Calu3 (cell line): Measurements from ENCODE around the gene CD164L2. TPM values are rescaled to one million over a fixed set of nuclear protein-coding genes. Genes with fewer than 3 reads are reported as not detected.

ENCODE experiments used
- BruUV-seq: library from RNA; stranded (reverse); fragments of 400-500 nt; replicated peaks from 2 replicates; lab custom pipeline; 2021; lab: Mats Ljungman, UMichigan
- CTCF ChIA-PET: fragments of 300-600 bp; sonication (Branson Sonifier 250); formaldehyde crosslinking; loops from one replicate; lab custom pipeline; 2022; ENCODE audit warnings: antibody characterized with exemption; lab: Charles Lee
- DNase-seq: peaks from one replicate; pipeline ENCODE4 v3.0.0; 2022
- H3K27ac Mint-ChIP-seq: one replicate; pipeline ENCODE4 v1.8.0; 2022; ENCODE audit warnings: mixed read lengths; ENCODE audit not compliant: unreplicated experiment
- H3K27me3 Mint-ChIP-seq: one replicate; pipeline ENCODE4 v1.8.0; 2022; ENCODE audit warnings: mixed read lengths; ENCODE audit not compliant: unreplicated experiment
- H3K36me3 Mint-ChIP-seq: one replicate; pipeline ENCODE4 v1.8.0; 2022; ENCODE audit warnings: mild to moderate bottlenecking, moderate library complexity, mixed read lengths; ENCODE audit not compliant: insufficient read depth, unreplicated experiment
- H3K4me1 Mint-ChIP-seq: one replicate; pipeline ENCODE4 v1.8.0; 2022; ENCODE audit warnings: mild to moderate bottlenecking, low read depth, mixed read lengths; ENCODE audit not compliant: unreplicated experiment
- H3K4me3 Mint-ChIP-seq: one replicate; pipeline ENCODE4 v1.8.0; 2022; ENCODE audit warnings: mild to moderate bottlenecking, low read depth, moderate library complexity, mixed read lengths; ENCODE audit not compliant: unreplicated experiment
- H3K9me3 Mint-ChIP-seq: one replicate; pipeline ENCODE4 v1.8.0; 2022; ENCODE audit warnings: low read depth, mixed read lengths; ENCODE audit not compliant: unreplicated experiment
- intact Hi-C: fragments of 100-400 bp; cut with micrococcal nuclease; formaldehyde crosslinking; loops from one replicate; pipeline ENCODE4 v1.10.0; 2022; ENCODE audit not compliant: unreplicated experiment
- total RNA-seq: library from RNA; stranded (reverse); gene quantifications from 2 replicates; pipeline ENCODE4 v1.2.3, GENCODE V29; 2022
- TF ChIP-seq, protein P1 (sequence below): fragments of 200-600 bp; IDR thresholded peaks from one replicate; pipeline ENCODE4 v1.8.0; 2022; ENCODE audit warnings: antibody characterized with exemption; ENCODE audit not compliant: unreplicated experiment

The CD164L2 gene
- total RNA-seq, 1 experiment from 2014 or later, result not detected

DNA sequence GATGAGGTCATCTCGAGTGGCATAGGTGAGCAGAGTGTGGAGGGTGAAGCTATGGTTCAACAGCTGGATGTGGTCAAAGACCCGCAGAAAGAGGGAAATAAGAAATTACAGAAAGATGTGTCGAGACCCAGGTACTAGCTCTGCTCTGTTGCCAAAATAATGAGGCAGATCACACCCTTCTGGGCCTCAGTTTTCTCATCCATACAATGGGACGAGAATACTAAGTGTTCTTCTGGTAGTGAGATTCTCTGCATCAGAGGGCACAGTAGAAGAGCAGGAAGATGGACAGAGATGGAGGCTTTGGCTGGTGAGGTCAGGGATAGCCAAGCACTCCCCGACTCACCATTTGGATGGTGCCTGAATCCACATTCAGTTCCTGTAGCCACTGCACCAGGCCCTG lies 27.4 kb downstream of the CD164L2 start:
- Mint-ChIP-seq H3K36me3 (peaks cover 28% of the 10 kb centered on the region), H3K4me3 (no peak overlapping the region), H3K27ac (no peak overlapping the region), H3K4me1 (no peaks in the 10 kb centered on the region), H3K27me3 (no peaks in the 10 kb centered on the region), H3K9me3 (no peaks in the 10 kb centered on the region)
- intact Hi-C loops, result no loop called here
- no peak for DNase-seq
- TF ChIP-seq, protein P1, sequence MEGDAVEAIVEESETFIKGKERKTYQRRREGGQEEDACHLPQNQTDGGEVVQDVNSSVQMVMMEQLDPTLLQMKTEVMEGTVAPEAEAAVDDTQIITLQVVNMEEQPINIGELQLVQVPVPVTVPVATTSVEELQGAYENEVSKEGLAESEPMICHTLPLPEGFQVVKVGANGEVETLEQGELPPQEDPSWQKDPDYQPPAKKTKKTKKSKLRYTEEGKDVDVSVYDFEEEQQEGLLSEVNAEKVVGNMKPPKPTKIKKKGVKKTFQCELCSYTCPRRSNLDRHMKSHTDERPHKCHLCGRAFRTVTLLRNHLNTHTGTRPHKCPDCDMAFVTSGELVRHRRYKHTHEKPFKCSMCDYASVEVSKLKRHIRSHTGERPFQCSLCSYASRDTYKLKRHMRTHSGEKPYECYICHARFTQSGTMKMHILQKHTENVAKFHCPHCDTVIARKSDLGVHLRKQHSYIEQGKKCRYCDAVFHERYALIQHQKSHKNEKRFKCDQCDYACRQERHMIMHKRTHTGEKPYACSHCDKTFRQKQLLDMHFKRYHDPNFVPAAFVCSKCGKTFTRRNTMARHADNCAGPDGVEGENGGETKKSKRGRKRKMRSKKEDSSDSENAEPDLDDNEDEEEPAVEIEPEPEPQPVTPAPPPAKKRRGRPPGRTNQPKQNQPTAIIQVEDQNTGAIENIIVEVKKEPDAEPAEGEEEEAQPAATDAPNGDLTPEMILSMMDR, result no peak
- no TSS peak for BruUV-seq
- CTCF ChIA-PET, result no interaction called here

DNA sequence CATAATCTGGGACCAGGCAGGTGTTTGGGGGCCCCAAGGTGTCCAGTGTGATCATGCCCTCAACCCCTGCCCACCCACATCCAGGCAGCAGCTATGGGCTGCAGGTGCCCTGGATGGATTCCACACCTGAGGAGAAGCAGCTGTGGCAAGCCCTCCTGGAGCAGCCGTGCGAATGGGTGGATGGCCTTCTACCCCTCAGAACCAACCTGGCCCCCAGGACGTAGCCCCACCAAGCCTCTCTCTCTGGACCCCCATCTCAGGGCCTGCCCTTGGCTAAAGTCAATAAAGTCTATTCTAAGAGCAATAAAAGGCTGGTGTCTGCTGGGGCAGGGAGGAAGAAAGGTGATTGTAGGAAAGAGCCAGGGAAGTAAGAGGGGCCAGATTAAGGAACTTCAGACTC lies 29.5 kb downstream of the CD164L2 start:
- peaks cover 24% of the 10 kb centered on the region for H3K36me3 Mint-ChIP-seq
- CTCF ChIA-PET, result no interaction called here

GRCh38 chr1:27353166-27353565 lies 30.0 kb downstream of the CD164L2 start:
- no peak overlapping the region for H3K4me3 Mint-ChIP-seq
- intact Hi-C loops, result no loop called here
- no peaks in the 10 kb centered on the region for H3K9me3 Mint-ChIP-seq
- H3K36me3 Mint-ChIP-seq, result peaks cover 24% of the 10 kb centered on the region
- no TSS peak for BruUV-seq
- no peak overlapping the region for H3K27ac Mint-ChIP-seq
- TF ChIP-seq, protein P1, result no peak
- no peaks in the 10 kb centered on the region for H3K27me3 Mint-ChIP-seq
- no peak for DNase-seq
- H3K4me1 Mint-ChIP-seq, result peaks cover under 1% of the 10 kb centered on the region
- CTCF ChIA-PET, result no interaction called here

More for the DNA sequence above, 29.5 kb downstream of the CD164L2 start:
- Mint-ChIP-seq H3K4me1 (no peaks in the 10 kb centered on the region), H3K27ac (no peak overlapping the region), H3K27me3 (no peaks in the 10 kb centered on the region), H3K4me3 (no peak overlapping the region), H3K9me3 (no peaks in the 10 kb centered on the region)
- no peak for DNase-seq
- BruUV-seq, result no TSS peak
- TF ChIP-seq, protein P1, result no peak
- intact Hi-C loops, result no loop called here

DNA sequence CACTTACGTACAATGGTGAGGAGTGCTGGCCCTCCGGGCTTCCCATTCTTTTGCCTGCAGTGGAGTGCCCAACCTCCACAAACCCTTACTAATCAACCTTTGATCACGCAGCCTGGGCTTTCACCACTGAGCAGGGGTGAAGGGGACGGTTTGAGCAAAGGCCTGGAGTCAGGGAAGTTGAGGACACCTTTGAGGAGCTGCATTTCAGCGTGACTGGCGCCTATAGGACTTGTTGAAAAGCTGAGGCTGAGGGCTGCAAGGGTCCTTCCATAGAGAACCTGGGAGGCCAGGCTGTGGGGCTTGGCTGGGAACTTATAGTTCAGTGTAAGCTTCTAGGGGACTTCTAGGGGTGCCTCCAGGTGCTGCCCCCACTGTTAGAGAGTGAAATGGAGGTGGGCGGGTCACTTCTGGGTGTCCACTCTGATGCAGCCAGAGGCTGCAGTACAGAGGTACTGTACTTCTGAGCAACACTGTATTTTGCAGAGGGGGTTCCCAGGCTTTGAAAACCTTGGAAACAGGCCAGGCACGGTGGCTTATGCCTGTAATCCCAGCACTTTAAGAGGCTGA lies 31.5 kb downstream of the CD164L2 start:
- TF ChIP-seq, protein P1, result no peak
- intact Hi-C loops, result no loop called here
- H3K27ac Mint-ChIP-seq, result no peak overlapping the region
- H3K27me3 Mint-ChIP-seq, result no peaks in the 10 kb centered on the region
- BruUV-seq, result no TSS peak
- no peak for DNase-seq
- H3K4me1 Mint-ChIP-seq, result peaks cover 16% of the 10 kb centered on the region
- CTCF ChIA-PET, result no interaction called here
- H3K9me3 Mint-ChIP-seq, result no peaks in the 10 kb centered on the region
- H3K4me3 Mint-ChIP-seq, result no peak overlapping the region
- H3K36me3 Mint-ChIP-seq, result peaks cover 29% of the 10 kb centered on the region
